ENCODE measurements around the gene GAS2.

Gene GAS2

GRCh38 chr11:22666325-22666687 lies at the start of gene GAS2:
Gene GAS2 (plus strand): TSS chr11:22666611. CDS start chr11:22674870, 8,259 bp downstream.
- no peak for DNase-seq (ENCODE audit: extremely low read depth, low read depth)
- TF ChIP-seq, protein P1, sequence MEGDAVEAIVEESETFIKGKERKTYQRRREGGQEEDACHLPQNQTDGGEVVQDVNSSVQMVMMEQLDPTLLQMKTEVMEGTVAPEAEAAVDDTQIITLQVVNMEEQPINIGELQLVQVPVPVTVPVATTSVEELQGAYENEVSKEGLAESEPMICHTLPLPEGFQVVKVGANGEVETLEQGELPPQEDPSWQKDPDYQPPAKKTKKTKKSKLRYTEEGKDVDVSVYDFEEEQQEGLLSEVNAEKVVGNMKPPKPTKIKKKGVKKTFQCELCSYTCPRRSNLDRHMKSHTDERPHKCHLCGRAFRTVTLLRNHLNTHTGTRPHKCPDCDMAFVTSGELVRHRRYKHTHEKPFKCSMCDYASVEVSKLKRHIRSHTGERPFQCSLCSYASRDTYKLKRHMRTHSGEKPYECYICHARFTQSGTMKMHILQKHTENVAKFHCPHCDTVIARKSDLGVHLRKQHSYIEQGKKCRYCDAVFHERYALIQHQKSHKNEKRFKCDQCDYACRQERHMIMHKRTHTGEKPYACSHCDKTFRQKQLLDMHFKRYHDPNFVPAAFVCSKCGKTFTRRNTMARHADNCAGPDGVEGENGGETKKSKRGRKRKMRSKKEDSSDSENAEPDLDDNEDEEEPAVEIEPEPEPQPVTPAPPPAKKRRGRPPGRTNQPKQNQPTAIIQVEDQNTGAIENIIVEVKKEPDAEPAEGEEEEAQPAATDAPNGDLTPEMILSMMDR (IDR thresholded peaks at IDR 0.05; ENCODE audit: low read depth, low read length): no peak

DNA sequence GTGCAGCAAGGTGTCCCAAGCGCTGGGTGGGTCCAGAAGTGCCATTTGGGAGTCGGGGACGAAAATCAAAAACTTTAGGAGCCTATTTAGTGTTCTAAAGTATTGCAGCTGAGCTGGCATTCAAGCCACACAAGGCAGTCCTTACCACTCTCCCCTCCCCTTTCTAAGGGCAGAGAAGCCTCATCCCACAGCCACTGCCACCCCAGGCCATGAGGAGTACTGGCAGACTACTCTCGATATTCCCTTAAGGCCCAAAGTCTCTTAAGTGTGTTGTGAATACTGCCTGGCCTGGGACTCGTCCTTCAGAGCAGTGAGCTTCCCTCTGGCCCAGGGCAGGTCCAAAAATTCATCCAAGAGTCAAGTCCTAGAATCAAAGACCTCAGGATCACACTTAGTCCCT lies 48.5 kb upstream of the GAS2 start:
- DNase-seq (ENCODE audit: extremely low read depth, low read depth): no peak
- TF ChIP-seq, protein P1 (IDR thresholded peaks at IDR 0.05; ENCODE audit: low read depth, low read length): no peak

- TF ChIP-seq, protein P1 (IDR thresholded peaks at IDR 0.05; ENCODE audit: low read depth, low read length): peak; percentile 55
- peak; percentile 15 for DNase-seq (ENCODE audit: extremely low read depth, low read depth)
Measured at GRCh38 chr11:22624742-22625447, 41.5 kb upstream of the GAS2 start.

DNA sequence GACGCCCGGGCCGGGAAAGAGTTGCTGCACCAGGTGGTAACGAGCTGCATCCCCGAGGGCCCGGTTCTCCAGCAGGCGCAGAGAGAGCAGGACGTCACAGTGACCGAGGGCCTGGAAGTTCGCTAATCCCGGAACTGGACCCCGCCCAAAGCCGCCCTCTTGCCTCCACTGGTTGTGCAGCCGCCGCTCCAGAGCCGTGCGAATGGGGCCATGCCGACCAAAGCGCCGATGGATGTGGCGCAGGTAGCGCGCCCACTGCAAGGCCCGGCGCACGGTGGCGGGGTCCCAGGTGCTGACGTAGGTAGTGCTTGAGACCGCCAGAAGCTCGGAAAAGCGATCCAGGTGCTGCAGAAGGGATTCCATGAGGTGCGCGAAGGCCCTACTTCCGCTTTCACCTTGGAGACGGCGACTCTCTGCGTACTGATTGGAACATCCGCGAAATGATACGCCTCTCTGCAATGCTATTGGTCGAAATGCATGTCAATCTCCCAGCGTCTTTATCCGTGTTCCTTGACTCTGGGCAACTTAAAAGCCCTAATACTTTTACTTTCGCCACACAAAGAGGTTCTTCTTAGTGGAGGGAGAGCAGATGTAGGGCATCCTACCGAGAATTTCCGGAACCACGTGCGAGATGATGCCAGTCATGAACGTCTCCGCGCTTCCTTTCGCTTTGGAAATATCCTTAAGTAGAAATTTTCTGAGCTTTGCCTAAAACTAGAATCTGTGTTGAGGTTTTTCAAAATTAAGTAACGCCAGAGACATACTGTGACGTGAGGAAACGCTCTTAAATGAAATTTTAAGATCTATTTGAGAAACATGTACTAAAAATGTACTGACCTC lies 40.7 kb upstream of the GAS2 start, which contains the start of gene FANCF:
TSS of gene FANCF (minus strand) at position 376 of the 840 bp plus-strand sequence. CDS start at position 363, 13 bp downstream.
- DNase-seq (ENCODE audit: extremely low read depth, low read depth): peak; percentile 99

GRCh38 chr11:22626573-22627239 lies 39.7 kb upstream of the GAS2 start:
- TF ChIP-seq, protein P1 (IDR thresholded peaks at IDR 0.05; ENCODE audit: low read depth, low read length): no peak
- no peak for DNase-seq (ENCODE audit: extremely low read depth, low read depth)

More for the DNA sequence above, 40.7 kb upstream of the GAS2 start, which contains the start of gene FANCF:
- TF ChIP-seq, protein P1 (IDR thresholded peaks at IDR 0.05; ENCODE audit: low read depth, low read length): no peak

DNA sequence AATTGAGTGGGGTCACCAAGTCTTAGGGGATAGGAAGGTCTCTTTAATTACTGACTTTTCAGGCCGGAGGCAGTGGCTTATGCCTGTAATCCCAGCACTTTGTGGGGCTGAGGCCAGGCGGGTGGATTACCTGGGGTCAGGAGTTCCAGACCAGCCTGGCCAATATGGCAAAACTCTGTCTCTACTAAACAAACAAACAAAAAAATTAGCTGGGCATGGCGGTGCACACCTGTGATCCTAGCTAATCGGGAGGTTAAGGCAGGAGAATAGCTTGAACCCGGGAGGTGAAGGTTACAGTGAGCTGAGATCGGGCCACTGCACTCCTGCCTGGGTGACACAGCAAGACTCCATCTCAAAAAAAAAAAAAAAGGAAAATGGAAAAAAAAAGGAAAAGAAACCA lies 39.0 kb upstream of the GAS2 start:
- TF ChIP-seq, protein P1 (IDR thresholded peaks at IDR 0.05; ENCODE audit: low read depth, low read length): no peak
- no peak for DNase-seq (ENCODE audit: extremely low read depth, low read depth)

Data from AG09319 (cell line).